ENCODE results near the gene ZBTB7C.

ZBTB7C gene

DNA sequence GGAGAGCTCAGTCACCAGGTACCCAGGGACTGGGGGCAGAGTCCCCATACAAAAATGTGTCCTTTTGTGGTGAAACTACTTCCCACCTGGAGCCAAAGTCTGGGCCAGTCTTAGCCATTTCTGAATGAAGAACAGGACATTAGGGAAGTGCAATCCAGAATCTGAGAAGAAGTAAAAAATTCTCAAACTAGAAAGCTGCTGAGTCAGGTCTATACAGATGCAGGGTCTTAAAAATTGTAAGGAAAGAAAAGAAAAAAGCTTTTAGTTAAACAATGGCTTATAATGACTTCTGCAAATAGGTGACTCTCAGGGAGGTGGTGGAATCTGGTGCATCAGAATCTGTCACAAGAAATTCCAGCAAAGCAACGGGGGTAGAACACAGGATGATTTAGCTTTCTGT is 13.5 kb downstream of the ZBTB7C start:
- Histone ChIP-seq H4K20me1 (ENCODE audit: insufficient read depth, low read length, poor library complexity, severe bottlenecking) (no peaks in the 10 kb centered on the region), H3K4me1 (ENCODE audit: insufficient read depth, low read length, poor library complexity, severe bottlenecking) (peaks cover 13% of the 10 kb centered on the region), H3K27me3 (ENCODE audit: insufficient read depth, low read length, poor library complexity, severe bottlenecking) (peaks cover 62% of the 10 kb centered on the region), H3K4me2 (ENCODE audit: low read depth, low read length, poor library complexity, severe bottlenecking) (no peak overlapping the region), H3K9me2 (replicated peaks; ENCODE audit: low read depth, low read length) (no peaks in the 10 kb centered on the region), H3K9me3 (ENCODE audit: insufficient read depth, low read depth, low read length) (no peaks in the 10 kb centered on the region), H3K9ac (ENCODE audit: low read depth, low read length, poor library complexity, severe bottlenecking) (no peak overlapping the region), H2AFZ (ENCODE audit: low read length) (no peak overlapping the region), H3K79me2 (ENCODE audit: insufficient read depth, low read length) (no peaks in the 10 kb centered on the region), H3F3A (ENCODE audit: low read depth) (no peaks in the 10 kb centered on the region), H3K36me3 (ENCODE audit: insufficient read depth, low read length) (no peaks in the 10 kb centered on the region), H3K4me3 (ENCODE audit: low read length, poor library complexity, severe bottlenecking) (no peak overlapping the region)
- TF ChIP-seq, protein P1, sequence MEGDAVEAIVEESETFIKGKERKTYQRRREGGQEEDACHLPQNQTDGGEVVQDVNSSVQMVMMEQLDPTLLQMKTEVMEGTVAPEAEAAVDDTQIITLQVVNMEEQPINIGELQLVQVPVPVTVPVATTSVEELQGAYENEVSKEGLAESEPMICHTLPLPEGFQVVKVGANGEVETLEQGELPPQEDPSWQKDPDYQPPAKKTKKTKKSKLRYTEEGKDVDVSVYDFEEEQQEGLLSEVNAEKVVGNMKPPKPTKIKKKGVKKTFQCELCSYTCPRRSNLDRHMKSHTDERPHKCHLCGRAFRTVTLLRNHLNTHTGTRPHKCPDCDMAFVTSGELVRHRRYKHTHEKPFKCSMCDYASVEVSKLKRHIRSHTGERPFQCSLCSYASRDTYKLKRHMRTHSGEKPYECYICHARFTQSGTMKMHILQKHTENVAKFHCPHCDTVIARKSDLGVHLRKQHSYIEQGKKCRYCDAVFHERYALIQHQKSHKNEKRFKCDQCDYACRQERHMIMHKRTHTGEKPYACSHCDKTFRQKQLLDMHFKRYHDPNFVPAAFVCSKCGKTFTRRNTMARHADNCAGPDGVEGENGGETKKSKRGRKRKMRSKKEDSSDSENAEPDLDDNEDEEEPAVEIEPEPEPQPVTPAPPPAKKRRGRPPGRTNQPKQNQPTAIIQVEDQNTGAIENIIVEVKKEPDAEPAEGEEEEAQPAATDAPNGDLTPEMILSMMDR (conservative IDR thresholded peaks at IDR 0.05; ENCODE audit: low read length) = no peak
- no peak for TF ChIP-seq EZH2phosphoT487 (IDR thresholded peaks at IDR 0.05; ENCODE audit: borderline replicate concordance)

DNA sequence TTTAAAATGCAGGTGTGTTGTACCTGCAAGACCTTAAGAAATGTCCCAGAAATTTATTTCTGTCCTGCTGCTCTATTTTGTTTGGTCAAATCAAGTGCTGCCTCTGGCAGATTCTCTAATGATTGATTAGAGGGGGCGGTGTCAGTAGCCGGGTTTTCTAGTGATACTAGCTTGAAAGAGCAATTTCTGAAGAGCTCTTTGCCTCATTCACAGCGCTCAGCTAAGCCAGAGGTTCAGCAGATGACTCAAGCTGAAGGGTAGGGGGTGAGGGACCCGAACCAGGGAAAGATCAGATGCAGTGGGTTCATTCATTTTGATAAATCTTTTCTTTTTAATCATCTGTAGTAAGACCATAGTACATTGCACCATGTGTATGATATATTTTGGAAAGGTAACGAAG is 15.0 kb downstream of the ZBTB7C start:
- Histone ChIP-seq H3K4me3 (ENCODE audit: low read length, poor library complexity, severe bottlenecking) (no peak overlapping the region), H3K9me2 (replicated peaks; ENCODE audit: low read depth, low read length) (no peaks in the 10 kb centered on the region), H4K20me1 (ENCODE audit: insufficient read depth, low read length, poor library complexity, severe bottlenecking) (no peaks in the 10 kb centered on the region), H3K9me3 (ENCODE audit: insufficient read depth, low read depth, low read length) (no peaks in the 10 kb centered on the region), H3K36me3 (ENCODE audit: insufficient read depth, low read length) (no peaks in the 10 kb centered on the region), H3K4me2 (ENCODE audit: low read depth, low read length, poor library complexity, severe bottlenecking) (no peak overlapping the region), H2AFZ (ENCODE audit: low read length) (no peak overlapping the region), H3K79me2 (ENCODE audit: insufficient read depth, low read length) (no peaks in the 10 kb centered on the region), H3F3A (ENCODE audit: low read depth) (no peaks in the 10 kb centered on the region), H3K27me3 (ENCODE audit: insufficient read depth, low read length, poor library complexity, severe bottlenecking) (peaks cover 62% of the 10 kb centered on the region), H3K4me1 (ENCODE audit: insufficient read depth, low read length, poor library complexity, severe bottlenecking) (peaks cover under 1% of the 10 kb centered on the region), H3K9ac (ENCODE audit: low read depth, low read length, poor library complexity, severe bottlenecking) (no peak overlapping the region)
- TF ChIP-seq EZH2phosphoT487 (IDR thresholded peaks at IDR 0.05; ENCODE audit: borderline replicate concordance) = no peak
- TF ChIP-seq, protein P1 (conservative IDR thresholded peaks at IDR 0.05; ENCODE audit: low read length) = no peak

DNA sequence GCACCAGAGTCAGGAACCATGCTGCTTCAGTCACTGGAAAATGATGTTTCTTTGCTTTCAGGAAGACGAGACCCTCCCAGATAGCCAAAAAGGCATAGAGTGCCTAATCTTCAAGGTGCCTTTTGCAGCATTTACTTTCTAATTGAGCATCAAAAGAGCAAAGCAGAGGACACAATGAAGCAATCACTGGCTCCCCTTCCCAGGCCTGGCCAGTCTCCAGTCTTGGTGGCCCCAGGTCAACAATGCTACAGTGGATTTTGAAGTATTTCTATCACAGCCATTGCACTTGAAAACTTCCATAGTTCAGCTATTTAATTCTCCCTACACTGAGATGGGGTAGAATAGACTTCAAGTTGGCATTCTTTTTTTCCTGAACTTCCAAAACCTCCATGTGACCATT is 15.4 kb downstream of the ZBTB7C start:
- Histone ChIP-seq H4K20me1 (ENCODE audit: insufficient read depth, low read length, poor library complexity, severe bottlenecking) (no peaks in the 10 kb centered on the region), H2AFZ (ENCODE audit: low read length) (no peak overlapping the region), H3K79me2 (ENCODE audit: insufficient read depth, low read length) (no peaks in the 10 kb centered on the region), H3K4me3 (ENCODE audit: low read length, poor library complexity, severe bottlenecking) (no peak overlapping the region), H3K27me3 (ENCODE audit: insufficient read depth, low read length, poor library complexity, severe bottlenecking) (peaks cover 63% of the 10 kb centered on the region), H3F3A (ENCODE audit: low read depth) (no peaks in the 10 kb centered on the region), H3K36me3 (ENCODE audit: insufficient read depth, low read length) (no peaks in the 10 kb centered on the region), H3K9me3 (ENCODE audit: insufficient read depth, low read depth, low read length) (no peaks in the 10 kb centered on the region), H3K4me2 (ENCODE audit: low read depth, low read length, poor library complexity, severe bottlenecking) (no peak overlapping the region), H3K9ac (ENCODE audit: low read depth, low read length, poor library complexity, severe bottlenecking) (no peak overlapping the region), H3K4me1 (ENCODE audit: insufficient read depth, low read length, poor library complexity, severe bottlenecking) (no peaks in the 10 kb centered on the region), H3K9me2 (replicated peaks; ENCODE audit: low read depth, low read length) (no peaks in the 10 kb centered on the region)
- TF ChIP-seq EZH2phosphoT487 (IDR thresholded peaks at IDR 0.05; ENCODE audit: borderline replicate concordance) = no peak
- TF ChIP-seq, protein P1 (conservative IDR thresholded peaks at IDR 0.05; ENCODE audit: low read length) = no peak

All from Loucy (cell line).